Thoracic aorta (tissue), 2 donors: Measurements from ENCODE around the gene FAAP100. TPM values are rescaled to one million over a fixed set of nuclear protein-coding genes. Genes with fewer than 3 reads are reported as not detected.
A peak's percentile ranks its signal among the peaks of the same experiment; 100 is the strongest.

Experiments used
- ATAC-seq: fragments of 150-250 bp; one replicate; pipeline ENCODE4 v1.8.0; 2017; ENCODE audit warnings: low read depth; ENCODE audit not compliant: insufficient number of reproducible peaks, low FRiP score
- DNase-seq: peaks from one replicate; pipeline ENCODE4 v3.0.0-alpha.2; 2020; ENCODE audit warnings: low spot score
- H3K27ac ChIP-seq, 2 donors: fragments of 200-600 bp; sonication (generic); 1 replicate in 1 of 2; 2 replicates in 1 of 2; pipeline ENCODE4 v1.5.1; 2016; ENCODE audit warnings: mild to moderate bottlenecking in 2 of 2, moderate library complexity in 2 of 2
- H3K27me3 ChIP-seq: fragments of 200-600 bp; sonication (generic); replicated peaks from 2 replicates; pipeline ENCODE4 v1.6.0; 2016; ENCODE audit warnings: mild to moderate bottlenecking; ENCODE audit not compliant: insufficient read depth
- H3K36me3 ChIP-seq: fragments of 200-600 bp; sonication (generic); one replicate; pipeline ENCODE4 v1.5.1; 2016
- H3K4me1 ChIP-seq, 2 donors: fragments of 200-600 bp; sonication (generic); 1 replicate in 1 of 2; 2 replicates in 1 of 2; pipeline versions ENCODE4 v1.5.1 to v1.6.0; 2016; ENCODE audit warnings: low read depth in 2 of 2, mild to moderate bottlenecking in 1 of 2; ENCODE audit not compliant: control insufficient read depth in 1 of 2
- H3K4me3 ChIP-seq: fragments of 200-600 bp; sonication (generic); 2 replicates; pipeline ENCODE4 v1.5.1; 2016; ENCODE audit warnings: mild to moderate bottlenecking
- H3K9me3 ChIP-seq: fragments of 200-600 bp; sonication (generic); 2 replicates; pipeline ENCODE4 v1.5.1; 2016
- CTCF ChIP-seq: fragments of 200-600 bp; sonication (generic); IDR thresholded peaks from one replicate; pipeline ENCODE4 v1.5.1; 2019; ENCODE audit warnings: antibody characterized with exemption
- total RNA-seq, 2 donors: library from RNA; depleted of rRNA; stranded (reverse); fragments of >200 nt; gene quantifications; one replicate each; pipeline versions ENCODE4 v1.1.0 to v1.2.3, GENCODE V29; 2016

The FAAP100 gene
- total RNA-seq, 2 donors from 2014 or later = 43.2 to 57.9 TPM

DNA sequence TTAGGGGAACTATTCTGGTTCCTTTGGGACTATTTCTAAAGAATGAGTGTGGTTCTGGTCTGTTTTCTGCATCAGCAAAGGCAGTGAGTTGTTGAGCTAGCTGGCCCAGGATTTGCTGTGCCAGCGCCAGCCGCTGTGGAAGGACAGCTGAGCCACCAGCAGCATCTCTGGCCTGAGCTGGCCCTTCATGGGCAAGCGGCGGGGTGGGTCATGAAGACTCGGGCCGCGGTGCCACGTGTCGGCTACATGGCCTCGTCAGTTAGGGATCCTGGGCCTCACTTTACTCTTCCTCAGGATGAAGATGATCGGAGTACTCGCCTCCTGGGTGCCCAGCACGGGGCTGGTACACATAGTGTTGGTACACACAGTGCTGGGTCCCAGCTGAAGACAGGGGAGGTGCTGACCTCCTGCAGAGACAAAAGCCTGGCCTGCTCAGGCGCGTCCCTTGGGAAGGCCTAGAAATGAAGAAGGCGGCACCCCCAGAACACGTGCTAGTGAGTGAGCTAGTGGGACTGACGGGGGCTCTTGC lies 17.9 kb upstream of the FAAP100 start:
- no peaks in the 10 kb centered on the region for H3K9me3 ChIP-seq
- H3K4me3 ChIP-seq = no peak overlapping the region
- no peak for ATAC-seq
- no peak for TF ChIP-seq CTCF
- DNase-seq = no peak
- H3K27me3 ChIP-seq = no peaks in the 10 kb centered on the region
- H3K4me1 ChIP-seq = peaks cover 31 to 40% of the 10 kb centered on the region in 2 donors
- H3K36me3 ChIP-seq = peaks cover 23% of the 10 kb centered on the region
- peak overlapping the region in 1 of 2 donors; percentile 93 for H3K27ac ChIP-seq

GRCh38 chr17:81568416-81568815 lies 16.3 kb upstream of the FAAP100 start:
- no peaks in the 10 kb centered on the region for H3K27me3 ChIP-seq
- no peak overlapping the region for H3K4me3 ChIP-seq
- H3K4me1 ChIP-seq = peaks cover 43 to 56% of the 10 kb centered on the region in 2 donors
- H3K27ac ChIP-seq = peak overlapping the region; percentile 93 to 96
- no peak for ATAC-seq
- no peak for DNase-seq
- peaks cover 24% of the 10 kb centered on the region for H3K36me3 ChIP-seq
- H3K9me3 ChIP-seq = no peaks in the 10 kb centered on the region
- no peak for TF ChIP-seq CTCF

DNA sequence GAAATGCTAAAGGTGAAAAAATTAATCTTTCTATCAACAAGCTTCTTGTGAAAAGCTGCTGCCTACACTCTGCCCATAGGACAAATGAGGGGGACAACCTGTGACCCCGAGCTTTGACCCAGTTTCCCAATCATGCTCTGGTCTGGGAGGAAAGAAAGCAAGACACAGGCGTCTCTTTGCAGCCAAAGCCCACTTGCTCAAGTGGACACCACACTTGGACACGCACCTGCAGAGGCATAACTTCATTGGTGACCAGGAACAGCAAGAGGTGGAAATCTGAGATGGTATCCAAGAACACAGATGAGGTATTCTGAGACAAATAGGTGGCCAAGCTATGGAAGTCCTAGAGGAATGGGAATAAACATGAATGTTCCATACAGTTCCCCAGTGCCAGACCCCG lies 15.0 kb upstream of the FAAP100 start:
- DNase-seq = no peak
- no peak for ATAC-seq
- peak overlapping the region; percentile 64 for H3K4me3 ChIP-seq
- no peak for TF ChIP-seq CTCF
- H3K36me3 ChIP-seq = peaks cover 35% of the 10 kb centered on the region
- no peaks in the 10 kb centered on the region for H3K27me3 ChIP-seq
- peaks cover 45 to 68% of the 10 kb centered on the region in 2 donors for H3K4me1 ChIP-seq
- H3K9me3 ChIP-seq = no peaks in the 10 kb centered on the region
- peak overlapping the region; percentile 93 to 96 for H3K27ac ChIP-seq

DNA sequence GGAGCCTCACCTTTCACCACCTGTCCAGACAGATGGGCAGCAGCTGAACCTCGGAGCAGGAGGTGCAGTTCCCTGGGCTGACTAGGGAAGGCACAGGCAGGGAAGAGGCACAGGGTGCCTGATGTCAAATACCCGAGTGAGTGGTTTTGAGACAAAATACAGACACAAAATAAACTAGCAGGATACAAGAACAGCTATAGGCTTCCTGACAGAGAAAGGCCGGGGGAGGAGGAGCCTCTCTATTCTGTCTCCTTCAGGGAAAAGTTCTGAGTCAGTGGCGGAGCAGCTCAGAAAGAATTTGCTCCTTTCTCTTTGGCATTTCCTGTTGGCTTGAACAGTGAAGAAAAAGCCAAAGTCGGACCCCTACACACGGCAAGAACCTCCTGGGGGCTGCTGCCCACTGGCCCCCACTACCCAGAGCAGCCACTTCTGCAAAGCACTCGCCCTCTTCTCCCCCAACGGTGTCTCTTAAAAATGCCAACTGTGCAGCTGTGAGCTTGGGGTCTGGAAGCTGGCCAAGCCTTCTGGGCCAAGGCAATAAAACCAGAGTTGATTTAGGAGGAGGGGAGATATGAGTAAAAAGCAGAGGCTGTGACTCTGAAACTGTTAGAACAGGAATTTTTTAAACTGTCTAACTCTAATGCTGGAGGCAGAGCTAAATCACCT lies 14.4 kb upstream of the FAAP100 start:
- Histone ChIP-seq H3K4me1 (peaks cover 45 to 71% of the 10 kb centered on the region in 2 donors), H3K36me3 (peaks cover 32% of the 10 kb centered on the region), H3K27ac (peak overlapping the region; percentile 93 to 96), H3K27me3 (no peaks in the 10 kb centered on the region), H3K9me3 (no peaks in the 10 kb centered on the region), H3K4me3 (peak overlapping the region; percentile 64)
- ATAC-seq = peak; percentile 58
- DNase-seq = peak; percentile 64
- TF ChIP-seq CTCF = peak; percentile 19

DNA sequence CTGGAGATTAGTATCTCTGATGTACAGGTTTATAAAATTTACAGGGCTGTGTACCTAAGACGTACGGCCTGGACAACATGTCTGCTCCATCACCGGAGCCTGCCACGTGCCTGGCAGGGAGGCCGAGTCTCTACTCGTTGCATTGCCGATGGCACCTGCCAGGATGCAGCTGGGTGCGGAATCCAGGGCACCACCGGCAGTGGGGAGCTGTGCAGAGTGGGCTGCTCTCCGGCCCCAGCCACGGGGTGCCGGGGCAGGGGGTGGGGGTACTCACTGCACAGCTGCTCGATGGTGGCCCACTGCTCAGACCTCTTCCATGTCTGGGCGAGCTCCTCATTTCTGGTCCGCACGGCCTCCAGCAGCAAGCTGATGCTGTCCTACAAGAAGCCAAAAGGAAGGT lies 13.1 kb upstream of the FAAP100 start:
- Histone ChIP-seq H3K9me3 (no peaks in the 10 kb centered on the region), H3K27ac (peak overlapping the region; percentile 93 to 96), H3K4me3 (peak overlapping the region; percentile 64), H3K27me3 (no peaks in the 10 kb centered on the region), H3K4me1 (peaks cover 45 to 71% of the 10 kb centered on the region in 2 donors), H3K36me3 (peaks cover 27% of the 10 kb centered on the region)
- TF ChIP-seq CTCF = no peak
- ATAC-seq = no peak
- DNase-seq = no peak
